Memory B cell (primary cell): ENCODE data around the gene ZNF618.
A peak's percentile ranks its signal among the peaks of the same experiment; 100 is the strongest.

ENCODE experiments used
- ATAC-seq: fragments of 150-1000 bp; cut with Tn5 transposase; 2 replicates; pipeline ENCODE4 v1.10.0; 2021; ENCODE audit warnings: low read depth, mild to moderate bottlenecking, moderate library complexity
- DNase-seq, 2 donors: peaks; one replicate each; pipeline ENCODE4 v3.0.0; 2022; ENCODE audit warnings: low spot score in 2 of 2
- H3K27ac Mint-ChIP-seq: one replicate; pipeline ENCODE4 v1.8.0; 2022; ENCODE audit warnings: mild to moderate bottlenecking, moderate library complexity, mixed read lengths
- H3K27me3 Mint-ChIP-seq: one replicate; pipeline ENCODE4 v1.8.0; 2022; ENCODE audit warnings: mixed read lengths
- H3K36me3 Mint-ChIP-seq: one replicate; pipeline ENCODE4 v1.8.0; 2022; ENCODE audit warnings: mild to moderate bottlenecking, mixed read lengths
- H3K4me1 Mint-ChIP-seq: one replicate; pipeline ENCODE4 v1.8.0; 2022; ENCODE audit warnings: mixed read lengths
- H3K4me3 Mint-ChIP-seq: one replicate; pipeline ENCODE4 v1.8.0; 2022; ENCODE audit warnings: mild to moderate bottlenecking, moderate library complexity, mixed read lengths
- H3K9me3 Mint-ChIP-seq: one replicate; pipeline ENCODE4 v1.8.0; 2022; ENCODE audit warnings: mixed read lengths

The ZNF618 gene

GRCh38 chr9:114000063-114000454, 124.0 kb downstream of the ZNF618 start:
- no peaks in the 10 kb centered on the region for H3K9me3 Mint-ChIP-seq
- ATAC-seq (no peak), DNase-seq (no peak)
- H3K27me3 Mint-ChIP-seq = peaks cover 8% of the 10 kb centered on the region
- no peak overlapping the region for H3K4me3 Mint-ChIP-seq
- no peak overlapping the region for H3K27ac Mint-ChIP-seq
- H3K4me1 Mint-ChIP-seq = no peaks in the 10 kb centered on the region
- no peaks in the 10 kb centered on the region for H3K36me3 Mint-ChIP-seq

GRCh38 chr9:114000671-114001409, 124.7 kb downstream of the ZNF618 start:
- no peaks in the 10 kb centered on the region for H3K36me3 Mint-ChIP-seq
- no peak overlapping the region for H3K4me3 Mint-ChIP-seq
- no peak overlapping the region for H3K27ac Mint-ChIP-seq
- DNase-seq = peak in 1 of 2 donors; percentile 6
- peaks cover 8% of the 10 kb centered on the region for H3K27me3 Mint-ChIP-seq
- H3K9me3 Mint-ChIP-seq = no peaks in the 10 kb centered on the region
- no peaks in the 10 kb centered on the region for H3K4me1 Mint-ChIP-seq
- no peak for ATAC-seq

- Mint-ChIP-seq H3K9me3 (no peaks in the 10 kb centered on the region), H3K36me3 (no peaks in the 10 kb centered on the region), H3K4me3 (no peak overlapping the region), H3K27me3 (peaks cover 7% of the 10 kb centered on the region), H3K27ac (no peak overlapping the region), H3K4me1 (no peaks in the 10 kb centered on the region)
- ATAC-seq = no peak
- DNase-seq = no peak
These were observed 125.2 kb downstream of the ZNF618 start for GRCh38 chr9:114001410-114001685.

GRCh38 chr9:114001794-114002261, 125.7 kb downstream of the ZNF618 start:
- H3K27me3 Mint-ChIP-seq = peaks cover 6% of the 10 kb centered on the region
- H3K4me3 Mint-ChIP-seq = no peak overlapping the region
- no peak overlapping the region for H3K27ac Mint-ChIP-seq
- no peaks in the 10 kb centered on the region for H3K36me3 Mint-ChIP-seq
- ATAC-seq (no peak), DNase-seq (no peak)
- no peaks in the 10 kb centered on the region for H3K9me3 Mint-ChIP-seq
- no peaks in the 10 kb centered on the region for H3K4me1 Mint-ChIP-seq

DNA sequence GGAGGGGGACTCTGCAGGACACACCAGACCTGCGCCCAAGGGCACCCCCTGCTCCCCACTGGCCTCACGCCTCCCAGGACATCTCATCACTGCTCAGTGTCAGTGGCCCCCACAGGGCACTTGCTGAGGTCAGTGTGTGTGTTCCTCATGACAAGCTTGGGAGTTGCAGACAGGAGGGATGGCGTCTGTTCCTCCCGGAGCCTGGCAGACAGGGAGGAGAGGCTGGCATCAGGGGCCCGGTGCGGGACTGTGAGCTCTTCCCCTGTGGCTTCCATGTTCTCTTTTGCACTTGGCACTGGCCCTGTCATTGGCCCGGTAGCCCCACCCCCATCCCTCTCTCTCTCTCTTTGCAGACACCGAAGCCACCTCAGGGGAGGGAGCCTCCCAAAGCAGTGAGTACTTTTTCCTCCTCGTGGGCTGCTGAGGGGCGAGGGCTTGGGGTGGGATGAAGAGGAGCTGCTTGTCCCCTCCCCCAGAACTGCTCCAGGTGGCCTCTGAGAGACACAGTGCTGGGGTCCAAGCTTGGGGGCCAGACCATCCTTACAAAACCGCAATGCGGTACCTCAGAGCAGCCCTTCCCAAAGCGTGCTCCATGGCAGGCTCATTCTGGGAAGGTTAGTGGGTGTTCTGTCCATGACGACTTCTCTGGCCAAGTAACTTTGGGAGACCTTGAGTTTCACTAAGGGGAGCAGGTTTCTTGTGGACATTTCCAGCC, 126.3 kb downstream of the ZNF618 start:
- peak in 1 of 2 donors; percentile 3 for DNase-seq
- Mint-ChIP-seq H3K27me3 (peaks cover 6% of the 10 kb centered on the region), H3K27ac (no peak overlapping the region), H3K4me1 (no peaks in the 10 kb centered on the region), H3K9me3 (no peaks in the 10 kb centered on the region), H3K36me3 (no peaks in the 10 kb centered on the region), H3K4me3 (no peak overlapping the region)
- no peak for ATAC-seq

- Mint-ChIP-seq H3K9me3 (no peaks in the 10 kb centered on the region), H3K36me3 (no peaks in the 10 kb centered on the region), H3K27me3 (peaks cover 6% of the 10 kb centered on the region), H3K27ac (no peak overlapping the region), H3K4me3 (no peak overlapping the region), H3K4me1 (no peaks in the 10 kb centered on the region)
- ATAC-seq (no peak), DNase-seq (no peak)
These were observed 126.9 kb downstream of the ZNF618 start for GRCh38 chr9:114002986-114003350.

DNA sequence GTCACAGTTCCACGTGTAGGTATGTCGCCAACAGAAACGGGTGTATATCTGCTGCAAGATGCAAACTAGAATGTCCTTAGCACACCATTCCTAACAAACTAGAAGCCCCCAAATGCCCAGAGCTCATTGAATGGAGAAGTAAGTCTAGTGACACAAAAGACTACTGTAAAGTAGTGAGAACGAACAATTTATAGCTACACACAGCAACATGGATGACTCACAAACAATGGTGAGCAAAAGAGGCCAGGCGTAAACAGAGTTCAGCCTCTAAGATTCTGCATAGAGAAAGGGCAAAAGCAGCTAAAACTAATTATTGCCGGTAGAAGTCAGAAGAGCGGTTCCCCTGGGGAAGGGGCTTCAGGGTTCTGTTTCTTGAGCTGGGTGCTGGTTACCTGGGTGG, 127.2 kb downstream of the ZNF618 start:
- H3K36me3 Mint-ChIP-seq = no peaks in the 10 kb centered on the region
- DNase-seq = no peak
- no peaks in the 10 kb centered on the region for H3K9me3 Mint-ChIP-seq
- no peaks in the 10 kb centered on the region for H3K4me1 Mint-ChIP-seq
- H3K4me3 Mint-ChIP-seq = no peak overlapping the region
- no peak for ATAC-seq
- no peak overlapping the region for H3K27ac Mint-ChIP-seq
- peaks cover 6% of the 10 kb centered on the region for H3K27me3 Mint-ChIP-seq

DNA sequence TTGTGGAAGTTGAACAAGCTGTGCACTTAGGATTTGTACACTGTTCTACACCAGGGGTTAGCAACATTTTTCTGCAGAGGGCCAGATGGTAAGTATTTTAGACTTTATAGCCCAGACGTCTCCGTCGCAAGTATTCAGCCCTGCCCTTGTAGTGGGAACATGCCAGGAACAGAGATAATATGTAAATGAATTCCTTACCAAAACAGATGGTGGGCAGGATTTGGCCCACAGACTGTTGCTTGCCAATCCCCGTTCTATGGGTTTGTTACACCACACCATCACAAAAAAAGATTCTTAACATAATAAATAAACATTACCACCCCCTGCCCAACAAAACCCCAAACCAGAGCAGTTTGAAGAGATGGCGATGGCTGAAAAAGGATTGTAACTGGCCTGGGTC, 127.6 kb downstream of the ZNF618 start:
- Mint-ChIP-seq H3K9me3 (no peaks in the 10 kb centered on the region), H3K4me1 (no peaks in the 10 kb centered on the region), H3K27ac (no peak overlapping the region)

DNA sequence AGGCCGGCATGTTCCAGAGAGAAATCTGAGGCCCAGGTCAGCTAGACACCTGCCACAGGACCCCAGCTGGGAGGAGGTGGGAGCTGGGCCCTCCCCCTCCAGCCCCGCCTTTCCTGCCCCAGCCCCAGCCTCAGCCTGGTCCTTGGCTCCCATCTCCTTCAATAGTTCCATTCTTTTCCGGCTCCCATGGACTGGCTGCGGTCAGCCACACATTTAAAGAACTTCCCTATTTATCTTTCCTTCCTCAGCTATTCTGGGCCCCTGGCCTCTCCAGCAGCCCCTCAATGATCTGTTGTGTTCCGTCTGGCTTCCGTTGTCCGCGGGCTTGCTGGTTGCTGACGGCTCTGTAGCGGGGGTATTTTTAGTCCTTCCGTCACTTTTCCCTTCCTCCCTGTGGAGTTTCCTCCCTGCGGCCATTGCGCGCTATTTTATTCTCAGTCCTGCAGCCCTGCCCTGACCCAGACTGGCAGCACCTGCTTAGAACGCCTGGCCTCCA, 128.2 kb downstream of the ZNF618 start:
- Mint-ChIP-seq H3K4me1 (no peaks in the 10 kb centered on the region), H3K9me3 (no peaks in the 10 kb centered on the region), H3K27me3 (peaks cover 6% of the 10 kb centered on the region), H3K36me3 (no peaks in the 10 kb centered on the region), H3K4me3 (no peak overlapping the region), H3K27ac (peak overlapping the region; percentile 65)
- DNase-seq (no peak), ATAC-seq (no peak)

More for the DNA sequence above, 127.6 kb downstream of the ZNF618 start:
- DNase-seq (no peak), ATAC-seq (no peak)
- no peaks in the 10 kb centered on the region for H3K36me3 Mint-ChIP-seq
- no peak overlapping the region for H3K4me3 Mint-ChIP-seq
- peaks cover 6% of the 10 kb centered on the region for H3K27me3 Mint-ChIP-seq

- H3K4me3 Mint-ChIP-seq = no peak overlapping the region
- no peak for ATAC-seq
- DNase-seq = no peak
- H3K36me3 Mint-ChIP-seq = no peaks in the 10 kb centered on the region
- H3K4me1 Mint-ChIP-seq = no peaks in the 10 kb centered on the region
- no peak overlapping the region for H3K27ac Mint-ChIP-seq
- H3K27me3 Mint-ChIP-seq = peaks cover 6% of the 10 kb centered on the region
- H3K9me3 Mint-ChIP-seq = no peaks in the 10 kb centered on the region
These were observed 129.5 kb downstream of the ZNF618 start for GRCh38 chr9:114005371-114006154.

GRCh38 chr9:114006155-114006550, 130.0 kb downstream of the ZNF618 start:
- Mint-ChIP-seq H3K4me3 (no peak overlapping the region), H3K9me3 (no peaks in the 10 kb centered on the region), H3K4me1 (no peaks in the 10 kb centered on the region), H3K27me3 (peaks cover 7% of the 10 kb centered on the region), H3K27ac (no peak overlapping the region), H3K36me3 (peaks cover 2% of the 10 kb centered on the region)
- DNase-seq = no peak
- ATAC-seq = no peak

- peaks cover 7% of the 10 kb centered on the region for H3K27me3 Mint-ChIP-seq
- H3K36me3 Mint-ChIP-seq = peaks cover 3% of the 10 kb centered on the region
- H3K4me3 Mint-ChIP-seq = no peak overlapping the region
- no peak for ATAC-seq
- no peaks in the 10 kb centered on the region for H3K9me3 Mint-ChIP-seq
- DNase-seq = peak in 1 of 2 donors; percentile 2
- no peaks in the 10 kb centered on the region for H3K4me1 Mint-ChIP-seq
- H3K27ac Mint-ChIP-seq = no peak overlapping the region
These were observed 131.0 kb downstream of the ZNF618 start for GRCh38 chr9:114006931-114007691.

GRCh38 chr9:114007991-114008666, 132.0 kb downstream of the ZNF618 start:
- no peak for ATAC-seq
- Mint-ChIP-seq H3K27ac (no peak overlapping the region), H3K36me3 (peaks cover 6% of the 10 kb centered on the region), H3K4me1 (no peaks in the 10 kb centered on the region), H3K9me3 (peaks cover 3% of the 10 kb centered on the region), H3K4me3 (no peak overlapping the region), H3K27me3 (peaks cover 6% of the 10 kb centered on the region)
- DNase-seq = no peak
